Activated T-cell treated with anti-CD3 and anti-CD28 coated beads, Interleukin-2, amount 50 U/mL, for 48 hours (primary cell): Measurements from ENCODE around the gene MEIOSIN.
A peak's percentile ranks its signal among the peaks of the same experiment; 100 is the strongest.

Experiments used
- DNase-seq, 2 experiments: peaks; one replicate each; pipeline ENCODE4 v3.0.0-alpha.2; 2020

The MEIOSIN gene

DNA sequence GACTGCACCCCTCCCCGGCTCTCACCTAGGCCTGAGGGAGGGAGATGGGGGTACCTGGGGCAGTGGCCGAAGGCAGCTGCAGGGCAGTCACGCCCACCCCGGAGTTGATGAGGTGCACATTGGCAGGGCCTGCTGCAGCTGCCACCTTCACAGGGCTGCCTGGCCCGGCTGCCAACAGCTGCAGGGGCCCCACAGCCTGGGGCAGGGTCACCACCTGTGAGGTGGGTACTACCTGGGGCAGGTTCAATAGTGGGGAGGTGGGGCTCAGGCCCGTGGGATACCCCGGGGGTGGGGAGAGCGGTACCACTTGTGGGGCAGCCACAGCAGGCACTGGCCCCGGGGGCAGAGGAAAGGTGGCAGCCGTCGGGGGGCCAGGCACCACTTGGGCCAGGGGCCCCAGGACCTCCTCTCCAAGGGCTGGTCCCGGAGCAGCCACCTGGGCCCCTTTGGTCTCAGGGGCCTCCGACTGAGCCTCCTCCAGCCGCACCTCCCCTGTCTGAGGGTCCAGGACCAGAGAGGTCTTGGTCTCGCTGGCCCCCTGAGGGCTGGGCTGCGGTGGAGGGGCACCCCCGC, 33.1 kb downstream of the MEIOSIN start:
- DNase-seq = no peak

DNA sequence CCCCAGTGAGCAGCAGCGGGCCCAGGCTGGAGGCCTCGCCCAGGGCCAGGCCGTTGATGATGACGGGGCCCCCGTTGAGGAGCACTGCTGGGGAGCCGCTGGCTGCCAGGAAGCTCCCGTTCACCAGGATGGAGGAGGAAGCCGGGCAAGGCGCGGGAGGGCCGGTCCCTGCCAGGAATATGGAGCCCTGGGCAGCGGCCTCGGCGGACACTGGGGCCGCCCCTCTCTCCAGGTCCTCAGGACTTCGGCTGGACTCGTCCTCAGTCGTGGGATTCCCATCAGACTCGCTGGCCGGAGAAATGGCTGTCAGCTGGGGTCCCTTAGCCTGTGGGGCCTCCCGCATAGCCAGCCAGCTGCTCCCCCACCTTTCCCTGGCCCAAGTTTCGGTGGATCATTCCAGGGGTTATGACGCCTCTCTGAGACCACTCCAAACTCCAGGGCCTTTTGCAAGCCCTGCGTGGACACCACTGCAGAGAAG, 33.7 kb downstream of the MEIOSIN start:
- no peak for DNase-seq

DNA sequence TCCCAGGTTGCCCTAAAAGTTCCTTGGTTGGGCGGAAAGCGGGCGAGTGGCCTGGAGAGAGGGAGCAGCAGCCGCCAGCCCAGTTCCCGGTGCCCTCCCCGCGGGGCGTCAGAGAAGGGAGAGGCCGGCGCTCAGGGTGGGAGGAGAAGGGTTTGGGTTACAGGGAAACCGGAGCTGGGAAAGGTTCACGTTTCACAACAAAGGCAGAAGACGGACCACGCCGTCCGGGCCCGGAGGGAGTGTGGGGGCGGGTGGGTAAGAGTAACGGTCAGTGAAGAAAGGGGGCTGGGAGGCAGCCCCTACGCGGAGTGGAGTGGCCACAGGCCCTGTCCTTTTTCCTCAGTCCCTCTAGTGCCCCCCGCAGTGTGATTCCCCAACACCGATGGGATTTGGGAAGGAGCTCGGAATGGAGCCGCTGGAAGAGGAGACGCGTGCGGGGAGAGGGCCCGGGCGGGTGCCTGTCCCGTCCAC, 34.2 kb downstream of the MEIOSIN start:
- DNase-seq = no peak

DNA sequence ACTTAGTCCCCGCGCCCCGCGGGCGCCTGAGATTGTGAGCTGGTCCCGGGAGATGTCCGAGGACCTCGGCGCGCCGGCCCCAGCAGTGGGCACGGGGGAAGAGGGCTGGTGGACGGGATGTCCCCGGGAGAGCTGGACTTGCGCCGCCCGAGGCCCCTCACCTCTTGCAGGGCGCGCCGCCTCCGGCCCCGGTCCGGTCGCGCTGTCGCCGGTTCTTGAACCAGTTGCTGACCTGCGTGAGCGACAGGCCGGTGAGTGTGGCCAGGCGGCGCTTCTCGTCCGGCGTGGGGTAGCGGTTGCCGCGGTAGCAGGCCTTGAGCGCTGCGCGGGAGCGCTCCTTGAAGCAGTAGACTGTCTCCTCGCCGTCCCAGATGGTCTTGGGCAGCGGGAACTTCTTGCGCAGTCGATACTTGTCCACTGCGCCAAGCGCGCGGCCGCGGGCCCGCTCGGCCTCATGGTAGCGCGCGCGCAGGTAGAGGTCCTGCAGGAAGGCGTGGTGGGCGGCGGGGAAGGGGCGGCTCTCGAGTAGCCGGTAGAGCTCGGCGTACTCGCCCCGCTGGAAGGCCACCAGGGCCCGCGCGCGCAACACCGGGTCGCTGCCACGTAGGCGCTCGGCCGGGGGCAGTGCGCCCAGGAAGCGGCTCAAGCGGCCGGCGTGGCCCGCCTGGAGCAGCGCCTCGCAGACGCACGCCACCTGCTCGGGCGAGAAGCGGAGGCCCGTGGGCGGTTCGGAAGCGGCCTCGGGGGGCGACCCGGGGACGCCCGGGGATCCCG, 34.8 kb downstream of the MEIOSIN start:
- DNase-seq = peak; percentile 45 to 66

DNA sequence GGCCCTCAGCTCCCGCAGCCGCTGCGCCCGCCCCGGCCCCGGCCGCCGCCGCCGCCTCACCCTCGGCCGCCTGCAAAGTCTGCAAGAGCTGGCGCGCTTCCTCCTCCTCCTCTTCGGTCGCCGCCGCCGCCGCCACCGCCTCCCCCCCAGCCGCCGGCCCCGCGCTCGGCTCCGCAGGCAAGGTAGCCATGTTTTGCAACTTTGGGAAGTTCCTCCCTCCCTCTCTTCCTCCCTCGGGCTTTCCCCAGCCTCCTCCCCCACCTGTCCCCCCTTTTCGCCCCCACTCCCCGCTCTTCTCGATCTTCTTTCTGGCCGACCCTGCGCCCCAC, 35.4 kb downstream of the MEIOSIN start:
- peak in 1 of 2 experiments; percentile 52 for DNase-seq

DNA sequence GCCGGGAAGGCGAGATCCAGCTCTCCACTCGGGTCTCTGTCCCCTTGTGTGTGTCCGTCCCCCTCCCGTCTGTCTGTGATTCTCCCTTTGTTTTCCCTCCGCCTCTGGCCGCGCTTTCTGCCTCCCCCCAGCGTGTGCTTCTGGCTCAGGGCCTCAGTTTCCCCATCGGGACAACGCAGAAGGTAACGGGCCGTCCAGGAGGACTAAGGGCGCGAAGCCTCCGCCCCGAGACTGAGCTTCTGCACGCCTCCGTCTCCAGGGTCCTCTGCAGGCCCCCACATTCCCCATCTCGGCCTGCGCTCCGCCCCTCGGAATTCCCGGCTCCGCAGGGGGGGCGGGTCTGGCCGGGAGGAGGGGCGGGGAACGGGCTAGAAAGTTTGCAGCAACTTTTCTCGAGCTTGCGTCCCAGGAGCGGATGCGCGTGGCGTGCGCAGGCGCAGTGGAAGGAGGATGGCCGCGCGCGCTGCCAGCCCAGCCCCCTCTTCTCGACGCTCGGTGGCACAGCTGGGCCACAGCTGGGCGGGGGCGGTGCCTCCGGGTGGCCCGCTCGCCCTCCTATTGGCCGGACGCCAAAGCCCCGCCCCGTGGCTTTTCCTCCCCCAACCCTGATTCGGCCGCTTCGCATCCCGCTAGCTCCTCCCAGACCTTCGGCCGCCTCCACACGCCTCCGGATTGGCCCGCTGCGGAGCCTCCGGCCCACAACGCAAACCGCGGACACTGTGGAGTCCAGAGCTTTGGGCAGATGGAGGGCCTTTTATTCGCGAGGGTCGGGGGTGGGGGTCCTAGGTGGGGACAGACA, 35.9 kb downstream of the MEIOSIN start, which contains the start of gene SIX5:
Gene SIX5 (minus strand): TSS at position 269 of the 799 bp plus-strand sequence. CDS start 408 bp downstream, outside the sequence.
- DNase-seq = peak; percentile 97 to 98

DNA sequence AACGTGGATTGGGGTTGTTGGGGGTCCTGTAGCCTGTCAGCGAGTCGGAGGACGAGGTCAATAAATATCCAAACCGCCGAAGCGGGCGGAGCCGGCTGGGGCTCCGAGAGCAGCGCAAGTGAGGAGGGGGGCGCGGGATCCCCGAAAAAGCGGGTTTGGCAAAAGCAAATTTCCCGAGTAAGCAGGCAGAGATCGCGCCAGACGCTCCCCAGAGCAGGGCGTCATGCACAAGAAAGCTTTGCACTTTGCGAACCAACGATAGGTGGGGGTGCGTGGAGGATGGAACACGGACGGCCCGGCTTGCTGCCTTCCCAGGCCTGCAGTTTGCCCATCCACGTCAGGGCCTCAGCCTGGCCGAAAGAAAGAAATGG, 36.6 kb downstream of the MEIOSIN start:
- DNase-seq = no peak

DNA sequence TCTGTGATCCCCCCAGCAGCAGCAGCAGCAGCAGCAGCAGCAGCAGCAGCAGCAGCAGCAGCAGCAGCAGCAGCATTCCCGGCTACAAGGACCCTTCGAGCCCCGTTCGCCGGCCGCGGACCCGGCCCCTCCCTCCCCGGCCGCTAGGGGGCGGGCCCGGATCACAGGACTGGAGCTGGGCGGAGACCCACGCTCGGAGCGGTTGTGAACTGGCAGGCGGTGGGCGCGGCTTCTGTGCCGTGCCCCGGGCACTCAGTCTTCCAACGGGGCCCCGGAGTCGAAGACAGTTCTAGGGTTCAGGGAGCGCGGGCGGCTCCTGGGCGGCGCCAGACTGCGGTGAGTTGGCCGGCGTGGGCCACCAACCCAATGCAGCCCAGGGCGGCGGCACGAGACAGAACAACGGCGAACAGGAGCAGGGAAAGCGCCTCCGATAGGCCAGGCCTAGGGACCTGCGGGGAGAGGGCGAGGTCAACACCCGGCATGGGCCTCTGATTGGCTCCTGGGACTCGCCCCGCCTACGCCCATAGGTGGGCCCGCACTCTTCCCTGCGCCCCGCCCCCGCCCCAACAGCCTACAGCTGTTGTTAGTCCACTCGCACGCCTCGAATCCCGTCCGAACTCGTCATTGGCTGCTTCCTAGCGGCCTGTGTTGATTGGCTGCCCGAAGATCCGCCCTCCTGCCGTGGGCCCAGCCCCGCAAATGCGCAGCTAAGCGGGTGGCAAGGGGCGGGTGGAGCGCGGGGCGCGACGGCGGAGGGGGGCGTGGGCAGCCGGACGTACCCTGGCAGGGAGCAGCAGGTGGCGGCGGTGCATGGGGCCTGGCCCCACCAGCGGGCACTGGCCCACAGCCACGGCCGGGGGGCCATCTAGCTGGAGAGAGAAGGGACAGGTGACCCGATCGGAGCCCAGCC, 37.2 kb downstream of the MEIOSIN start:
- peak; percentile 94 to 95 for DNase-seq

DNA sequence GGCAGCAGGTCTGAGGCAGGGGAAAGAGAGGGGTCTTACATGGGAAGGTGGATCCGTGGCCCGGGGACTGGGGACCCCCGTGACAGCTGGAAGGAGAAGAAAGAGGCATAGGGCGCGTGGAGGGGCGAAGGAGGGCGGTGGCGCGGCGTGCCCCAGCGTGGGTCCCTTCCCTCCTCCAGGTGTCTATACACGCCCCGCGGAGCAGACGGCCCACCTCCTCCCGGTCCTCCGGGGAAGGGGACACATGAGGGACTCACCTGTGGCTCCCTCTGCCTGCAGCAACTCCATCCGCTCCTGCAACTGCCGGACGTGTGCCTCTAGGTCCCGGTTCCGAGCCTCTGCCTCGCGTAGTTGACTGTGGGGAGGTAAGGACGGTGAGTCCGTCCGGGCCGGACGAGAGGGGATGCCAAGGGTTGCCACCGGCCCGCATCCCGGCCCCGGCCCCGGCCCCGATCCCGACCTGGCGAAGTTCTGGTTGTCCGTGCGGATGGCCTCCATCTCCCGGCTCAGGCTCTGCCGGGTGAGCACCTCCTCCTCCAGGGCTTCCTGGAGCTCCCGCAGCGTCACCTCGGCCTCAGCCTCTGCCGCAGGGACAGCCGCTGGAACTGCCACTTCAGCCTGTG, 38.2 kb downstream of the MEIOSIN start:
- DNase-seq = no peak

DNA sequence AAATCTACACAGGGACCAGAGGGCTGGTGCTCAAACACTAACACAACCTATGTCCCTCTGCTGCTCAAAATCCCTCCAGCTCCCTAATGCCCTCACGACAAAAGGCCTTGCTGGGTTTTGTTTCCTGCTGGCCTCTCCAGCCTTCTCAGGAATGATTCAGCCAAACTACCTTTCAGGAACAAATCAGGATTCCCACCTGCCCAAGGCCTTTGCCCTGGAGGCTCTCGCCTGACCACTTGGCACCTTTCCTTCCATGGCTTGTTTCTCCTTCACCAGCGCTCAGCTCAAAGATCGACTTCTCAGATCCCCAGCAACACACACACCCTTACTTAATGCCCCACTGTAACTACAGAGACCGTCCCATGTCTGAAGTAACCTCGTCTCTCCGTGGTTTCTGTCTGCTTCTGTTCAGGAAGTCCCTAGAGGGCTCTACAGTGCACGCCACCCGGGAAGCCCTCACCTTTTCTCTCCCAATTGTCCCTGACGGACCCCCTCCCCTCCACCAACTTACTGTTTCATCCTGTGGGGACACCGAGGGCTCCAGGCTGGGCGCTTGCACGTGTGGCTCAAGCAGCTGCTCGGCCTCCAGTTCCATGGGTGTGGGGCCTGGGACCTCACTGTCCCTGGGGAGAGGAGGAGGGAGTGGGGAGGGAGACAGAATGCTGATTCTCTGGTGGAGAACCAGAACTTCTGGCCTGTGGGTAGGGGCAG, 39.0 kb downstream of the MEIOSIN start:
- DNase-seq = no peak

DNA sequence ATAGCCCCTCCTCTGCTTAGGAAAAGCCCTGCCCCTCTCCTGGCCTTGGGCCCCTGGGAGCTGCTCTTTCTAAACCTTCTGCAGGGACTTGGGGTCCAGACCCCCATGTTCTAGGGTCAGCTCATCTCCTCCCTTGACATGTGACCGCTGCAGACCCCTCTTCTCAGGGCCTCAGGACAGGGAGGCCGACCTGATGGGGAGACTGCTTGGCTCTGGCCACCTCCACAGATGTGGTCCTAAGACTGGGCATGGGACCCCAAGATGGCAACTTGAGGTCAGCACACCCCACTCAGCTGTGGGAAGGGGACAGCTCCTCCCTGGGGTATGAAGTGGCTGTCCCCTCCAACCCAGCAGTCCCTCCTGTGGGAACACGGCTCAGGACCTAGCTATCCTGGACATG, 39.7 kb downstream of the MEIOSIN start:
- no peak for DNase-seq

DNA sequence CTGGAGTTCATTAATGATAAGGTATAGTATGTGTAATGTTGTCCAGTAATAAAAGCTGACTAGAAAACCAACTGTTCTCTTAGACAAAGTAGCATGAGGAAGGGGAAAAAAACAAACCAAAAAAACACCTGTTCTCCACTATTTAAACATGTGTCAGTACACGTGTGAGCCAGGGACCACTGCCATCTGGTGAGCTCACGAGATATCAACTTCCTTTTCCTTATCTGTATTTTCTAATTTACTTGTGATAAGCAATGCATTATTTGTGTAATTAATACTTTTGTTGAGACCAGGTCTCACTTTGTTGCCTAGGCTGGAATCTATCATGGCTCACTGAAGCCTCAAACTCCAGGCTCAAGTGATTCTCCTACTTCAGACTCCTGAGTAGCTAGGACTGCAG, 40.1 kb downstream of the MEIOSIN start:
- no peak for DNase-seq

DNA sequence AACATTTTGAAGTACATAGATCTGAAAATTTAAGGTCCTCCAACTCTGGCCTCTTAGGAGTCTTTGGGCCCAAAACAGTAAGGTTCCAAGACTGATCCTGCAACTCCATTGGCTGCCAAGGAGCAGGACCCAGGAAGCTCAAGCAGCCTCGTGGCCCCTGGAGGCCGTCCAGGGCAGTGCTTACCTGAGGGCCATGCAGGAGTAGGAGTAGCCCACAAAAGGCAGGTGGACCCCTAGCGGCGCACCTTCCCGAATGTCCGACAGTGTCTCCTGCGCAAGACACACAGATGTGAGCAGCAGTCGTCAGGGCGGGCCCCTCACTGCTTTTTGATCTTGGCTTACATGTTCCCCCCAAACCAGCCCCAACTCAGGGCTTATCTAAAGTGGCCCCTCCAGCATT, 41.5 kb downstream of the MEIOSIN start:
- DNase-seq = no peak

DNA sequence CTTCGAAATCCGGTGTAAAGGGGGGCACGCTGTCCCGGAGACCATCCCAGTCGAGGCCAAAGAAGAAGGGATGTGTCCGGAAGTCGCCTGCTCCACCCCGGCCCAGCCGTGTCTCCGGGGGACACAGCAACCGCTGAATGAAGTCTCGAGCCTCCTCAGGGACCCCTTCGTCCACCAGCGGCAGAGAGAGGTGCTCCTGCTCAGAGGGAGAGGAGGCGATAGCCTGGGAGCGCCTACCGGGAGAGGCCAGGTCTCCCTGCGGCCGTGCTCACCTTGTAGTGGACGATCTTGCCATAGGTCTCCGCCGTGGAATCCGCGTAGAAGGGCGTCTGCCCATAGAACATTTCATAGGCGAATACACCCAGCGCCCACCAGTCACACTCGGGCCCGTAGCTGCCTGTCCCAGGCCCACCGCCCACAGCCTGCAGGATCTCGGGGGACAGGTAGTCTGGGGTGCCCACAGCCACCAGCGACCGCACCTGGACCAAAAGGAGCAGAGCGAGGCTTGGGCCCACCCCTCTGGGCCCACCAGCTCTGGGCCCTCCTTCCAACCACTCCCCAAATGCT, 44.2 kb downstream of the MEIOSIN start:
- no peak for DNase-seq

DNA sequence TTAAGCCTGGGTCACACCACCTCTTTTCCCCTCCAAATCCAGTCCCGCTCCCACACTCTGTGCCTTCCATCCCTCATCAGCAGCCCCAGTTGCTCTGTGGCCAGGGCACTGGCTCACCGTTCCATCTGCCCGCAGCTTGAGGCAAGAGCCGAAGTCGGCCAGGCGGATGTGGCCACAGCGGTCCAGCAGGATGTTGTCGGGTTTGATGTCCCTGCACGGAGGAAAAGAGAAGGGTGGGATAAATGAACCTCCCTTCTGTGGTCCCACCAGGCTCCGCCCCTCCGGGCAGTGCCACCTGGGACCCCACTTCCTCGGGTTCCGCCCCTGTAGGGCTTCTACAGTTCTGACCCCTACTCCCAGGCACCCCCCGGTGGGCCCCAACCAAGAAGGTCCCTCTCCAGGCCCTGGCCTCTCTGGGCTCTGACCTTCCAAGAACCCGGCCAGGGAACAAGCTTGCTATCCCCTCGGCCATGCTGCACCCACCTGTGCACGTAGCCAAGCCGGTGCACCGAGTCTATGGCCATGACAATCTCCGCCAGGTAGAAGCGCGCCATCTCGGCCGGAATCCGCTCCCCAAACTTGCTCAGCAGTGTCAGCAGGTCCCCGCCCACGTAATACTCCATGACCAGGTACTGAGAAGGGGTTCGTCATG, 44.9 kb downstream of the MEIOSIN start:
- DNase-seq = no peak

DNA sequence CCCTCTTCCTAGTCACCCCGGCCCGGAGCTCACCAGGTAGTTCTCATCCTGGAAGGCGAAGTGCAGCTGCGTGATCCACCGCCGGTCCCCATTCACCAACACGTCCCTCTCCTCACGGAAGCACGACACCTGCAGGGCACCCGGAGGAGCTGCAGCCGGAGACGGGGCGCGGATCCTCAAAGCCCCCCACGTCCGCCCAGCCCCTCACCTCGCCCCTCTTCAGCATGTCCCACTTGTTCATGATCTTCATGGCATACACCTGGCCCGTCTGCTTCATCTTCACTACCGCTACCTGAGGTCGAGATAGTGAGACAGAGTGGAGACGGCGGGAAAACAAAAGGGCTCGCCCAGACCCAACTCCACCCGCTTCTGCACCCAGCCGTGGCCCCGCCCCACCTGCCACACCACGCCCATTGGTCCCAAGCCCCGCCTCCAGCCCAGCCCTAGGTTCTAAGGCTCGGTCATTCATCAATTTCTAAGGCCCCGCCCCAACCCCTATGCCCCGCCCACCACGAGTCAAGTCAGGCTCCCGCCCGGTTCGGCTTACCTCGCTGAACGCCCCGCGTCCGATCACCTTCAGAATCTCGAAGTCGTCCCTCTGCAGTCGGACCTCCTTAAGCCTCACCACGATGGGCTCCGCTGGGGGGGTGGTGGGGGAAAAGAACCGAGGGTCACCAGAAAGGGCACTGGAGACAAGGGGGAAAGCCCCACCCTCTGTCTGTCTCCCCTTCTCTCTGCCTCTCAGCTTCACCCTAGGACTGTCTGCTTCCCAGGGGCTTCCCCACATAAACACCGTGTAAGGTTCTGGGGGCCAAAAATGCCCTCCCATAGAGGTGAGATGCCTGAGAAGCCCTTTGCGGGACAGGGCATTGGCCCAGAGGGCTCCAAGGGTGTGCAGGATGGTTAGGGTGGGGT, 46.2 kb downstream of the MEIOSIN start:
- peak; percentile 99 for DNase-seq

DNA sequence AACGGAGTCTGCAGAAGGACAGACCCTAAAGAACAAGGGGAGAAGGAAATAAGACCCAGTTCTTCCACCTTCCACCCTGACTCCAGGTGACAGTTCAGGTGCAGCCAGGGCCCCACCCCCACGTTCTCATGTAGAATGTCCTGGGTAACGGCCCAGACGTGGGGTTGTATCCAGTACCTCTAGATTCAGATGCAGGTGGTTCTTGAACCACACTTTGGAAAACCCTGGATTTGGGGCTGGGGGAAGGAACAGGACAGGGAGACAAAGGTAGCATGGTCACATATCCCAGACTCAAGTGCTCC, 46.9 kb downstream of the MEIOSIN start:
- DNase-seq = no peak

DNA sequence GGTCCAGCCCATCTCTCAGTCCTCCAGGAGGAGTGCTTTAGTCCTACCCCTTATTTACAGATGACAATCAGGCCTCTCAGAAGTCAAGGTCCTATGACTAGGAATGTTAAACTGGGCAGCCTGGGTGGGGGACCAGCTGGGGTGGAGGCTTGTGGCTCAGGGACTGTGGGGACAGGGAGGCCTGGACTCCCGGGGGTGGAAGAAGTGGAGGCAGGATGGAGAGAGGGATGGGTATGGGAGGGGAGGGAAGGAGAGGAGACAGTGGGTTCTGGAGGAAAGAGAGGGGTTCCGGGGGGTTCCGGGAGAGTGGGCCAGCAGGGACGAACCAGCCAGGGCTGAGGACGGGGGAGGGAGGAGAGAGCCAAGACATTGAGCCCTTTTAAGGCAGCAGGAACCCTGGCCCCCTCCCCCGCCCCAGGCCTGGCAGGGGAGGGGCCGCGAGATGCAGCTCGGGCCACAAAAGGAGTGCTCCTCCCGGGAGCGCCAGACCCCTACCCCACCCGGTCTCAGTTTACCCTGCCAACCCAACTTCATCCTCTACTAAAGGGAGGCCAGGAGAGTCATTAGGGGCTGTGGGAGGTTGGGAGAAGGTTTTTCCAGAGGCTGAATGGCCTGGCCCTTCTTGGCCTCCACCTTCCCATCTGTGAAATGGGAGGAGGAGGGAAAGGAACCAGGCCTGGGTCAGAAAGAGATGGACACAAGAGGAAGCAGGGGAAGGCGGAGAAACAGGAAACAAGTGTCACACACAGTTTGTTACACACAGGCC, 47.4 kb downstream of the MEIOSIN start:
- no peak for DNase-seq
